Fibroblast of skin of scalp (primary cell): ENCODE data around the gene CCDC107. TPM values are rescaled to one million over a fixed set of nuclear protein-coding genes. Genes with fewer than 3 reads are reported as not detected.
A peak's percentile ranks its signal among the peaks of the same experiment; 100 is the strongest.
"Not testable (repeated sequence)": the region's sequence is repeated elsewhere in the genome, so short reads cannot be mapped to it uniquely, and the experiment has no call there.

ENCODE experiments used
- DNase-seq: peaks from one replicate; pipeline ENCODE4 v3.0.0-alpha.2; 2013
- polyA plus RNA-seq, 2 experiments: library from polyadenylated mRNA; unstranded; fragments of 120-200 nt; gene quantifications; one replicate each; pipeline ENCODE4 v1.2.1, GENCODE V29; 2013; ENCODE audit not compliant: insufficient read length in 2 of 2

The CCDC107 gene, protein sequence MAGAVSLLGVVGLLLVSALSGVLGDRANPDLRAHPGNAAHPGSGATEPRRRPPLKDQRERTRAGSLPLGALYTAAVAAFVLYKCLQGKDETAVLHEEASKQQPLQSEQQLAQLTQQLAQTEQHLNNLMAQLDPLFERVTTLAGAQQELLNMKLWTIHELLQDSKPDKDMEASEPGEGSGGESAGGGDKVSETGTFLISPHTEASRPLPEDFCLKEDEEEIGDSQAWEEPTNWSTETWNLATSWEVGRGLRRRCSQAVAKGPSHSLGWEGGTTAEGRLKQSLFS
- 38.7 TPM for polyA plus RNA-seq (2013, experiment 1 of 2; ENCODE audit: insufficient read length)
- polyA plus RNA-seq (2013, experiment 2 of 2; ENCODE audit: insufficient read length): 32.7 TPM

DNA sequence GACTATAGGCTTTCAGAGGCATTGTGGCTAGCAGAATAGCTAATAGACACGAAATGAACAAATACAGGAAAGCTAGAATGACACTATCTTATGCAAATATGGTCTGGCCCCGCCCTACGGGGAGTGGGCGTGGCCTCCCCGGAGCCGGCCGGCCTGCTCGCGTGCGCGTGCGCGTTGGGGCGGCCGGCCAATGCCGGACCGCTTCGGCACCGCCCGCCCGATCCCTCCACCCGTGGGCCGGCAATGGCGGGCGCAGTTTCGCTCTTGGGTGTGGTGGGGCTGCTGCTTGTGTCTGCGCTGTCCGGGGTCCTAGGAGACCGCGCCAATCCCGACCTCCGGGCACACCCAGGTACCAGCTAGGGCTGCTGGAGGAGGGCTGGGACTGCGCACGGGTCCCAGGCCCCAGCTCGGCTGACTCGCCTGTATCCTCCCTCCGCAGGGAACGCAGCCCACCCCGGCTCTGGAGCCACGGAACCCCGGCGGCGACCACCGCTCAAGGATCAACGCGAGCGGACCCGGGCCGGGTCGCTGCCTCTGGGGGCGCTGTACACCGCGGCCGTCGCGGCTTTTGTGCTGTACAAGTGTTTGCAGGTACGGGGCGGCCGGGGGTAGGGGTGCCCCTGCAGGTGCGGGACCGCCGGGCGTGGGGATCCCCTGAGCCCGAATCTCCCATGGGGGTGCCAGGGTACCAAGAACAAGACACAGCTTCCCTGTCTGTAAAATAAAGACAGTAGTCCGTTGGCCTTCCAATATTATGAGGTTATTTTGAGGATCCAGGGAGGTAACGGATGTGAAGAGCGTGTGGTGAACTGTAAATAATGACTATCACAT is at the start of gene CCDC107:
Gene CCDC107 (plus strand): TSS at position 156 of the 831 bp plus-strand sequence. CDS start 88 bp downstream, at position 244.
- DNase-seq: peak; percentile 88

- no peak for DNase-seq
Observed at GRCh38 chr9:35609001-35609819, 48.9 kb upstream of the CCDC107 start.

DNA sequence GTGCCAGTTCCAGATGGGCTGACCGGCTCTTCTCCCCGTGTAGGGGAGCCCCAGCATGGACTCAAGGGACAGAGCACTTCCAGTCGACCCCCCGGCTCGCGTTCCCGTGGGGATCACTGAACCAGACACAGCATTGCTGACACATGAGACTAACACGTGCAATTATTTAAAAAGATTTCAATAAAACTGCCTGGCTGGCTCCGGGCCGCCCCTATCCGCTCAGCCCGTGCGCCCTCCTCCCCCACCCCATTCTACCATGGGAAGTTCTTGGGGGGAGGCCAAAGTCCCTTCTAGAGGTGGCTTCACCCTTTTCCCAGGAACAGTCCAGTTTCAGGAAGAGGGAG is 48.3 kb upstream of the CCDC107 start:
- no peak for DNase-seq

DNA sequence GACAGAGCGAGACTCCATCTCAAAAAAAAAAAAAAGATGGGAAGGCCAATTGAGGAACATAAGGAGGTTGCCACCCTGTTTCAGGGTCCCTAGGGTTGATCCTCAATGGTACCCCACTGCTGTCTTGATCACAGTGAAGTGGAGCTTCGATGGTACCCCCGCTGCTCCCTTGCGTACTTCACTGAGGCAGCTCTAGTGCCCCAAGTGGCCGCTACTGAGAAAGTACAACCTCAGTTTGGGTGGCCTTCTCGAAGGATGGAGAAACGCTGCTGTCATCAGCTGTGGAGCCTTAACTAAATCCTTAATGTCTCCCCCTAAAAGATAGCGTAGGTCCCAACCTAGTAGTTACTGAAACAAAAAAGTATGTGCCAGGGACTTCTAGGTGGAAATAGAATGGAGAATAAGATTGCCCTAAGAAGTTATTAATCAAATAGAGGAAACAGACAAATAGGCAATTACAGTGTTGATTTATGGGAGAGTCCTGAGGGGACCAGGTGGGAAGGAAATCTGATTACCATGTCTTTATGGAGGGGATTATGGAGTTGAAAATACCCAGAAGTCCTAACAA is 46.8 kb upstream of the CCDC107 start:
- DNase-seq: peak; percentile 39

DNA sequence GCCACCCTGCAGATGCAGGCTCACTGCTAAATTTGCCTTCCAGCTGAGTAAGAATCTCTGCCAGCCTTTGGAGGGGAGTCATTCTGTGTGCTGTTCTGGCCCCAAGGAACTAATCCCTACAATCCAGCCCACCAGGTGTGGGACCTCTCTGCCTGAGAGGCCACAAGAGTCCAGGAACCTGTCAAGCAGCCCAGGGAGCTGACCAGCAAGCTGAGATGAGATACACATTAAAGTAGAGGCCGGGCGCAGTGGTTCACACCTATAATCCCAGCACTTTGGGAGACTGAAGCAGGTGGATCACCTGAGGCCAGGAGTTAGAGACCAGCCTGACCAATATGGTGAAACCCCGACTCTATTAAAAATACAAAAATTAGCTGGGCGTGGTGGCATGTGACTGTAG is 46.0 kb upstream of the CCDC107 start:
- DNase-seq: not testable (repeated sequence)

DNA sequence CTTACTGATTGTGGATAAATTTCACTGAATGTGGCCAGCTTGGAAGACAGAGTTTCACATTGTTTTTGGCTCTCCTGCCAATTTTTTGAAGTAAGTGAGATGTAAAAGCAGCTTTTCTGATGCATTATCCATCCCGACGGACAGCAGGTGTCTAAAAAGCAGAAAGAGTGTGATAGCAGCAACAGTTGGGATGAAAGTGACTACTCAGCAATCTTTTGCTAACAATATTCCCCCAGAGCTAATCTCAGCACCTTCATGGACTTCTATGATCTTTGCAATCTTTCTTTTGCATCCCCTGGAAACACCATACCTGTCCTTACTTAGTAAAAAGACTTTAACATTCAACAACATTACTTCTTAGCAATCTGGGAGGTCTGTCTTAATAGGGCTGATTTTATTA is 45.2 kb upstream of the CCDC107 start:
- DNase-seq: no peak

DNA sequence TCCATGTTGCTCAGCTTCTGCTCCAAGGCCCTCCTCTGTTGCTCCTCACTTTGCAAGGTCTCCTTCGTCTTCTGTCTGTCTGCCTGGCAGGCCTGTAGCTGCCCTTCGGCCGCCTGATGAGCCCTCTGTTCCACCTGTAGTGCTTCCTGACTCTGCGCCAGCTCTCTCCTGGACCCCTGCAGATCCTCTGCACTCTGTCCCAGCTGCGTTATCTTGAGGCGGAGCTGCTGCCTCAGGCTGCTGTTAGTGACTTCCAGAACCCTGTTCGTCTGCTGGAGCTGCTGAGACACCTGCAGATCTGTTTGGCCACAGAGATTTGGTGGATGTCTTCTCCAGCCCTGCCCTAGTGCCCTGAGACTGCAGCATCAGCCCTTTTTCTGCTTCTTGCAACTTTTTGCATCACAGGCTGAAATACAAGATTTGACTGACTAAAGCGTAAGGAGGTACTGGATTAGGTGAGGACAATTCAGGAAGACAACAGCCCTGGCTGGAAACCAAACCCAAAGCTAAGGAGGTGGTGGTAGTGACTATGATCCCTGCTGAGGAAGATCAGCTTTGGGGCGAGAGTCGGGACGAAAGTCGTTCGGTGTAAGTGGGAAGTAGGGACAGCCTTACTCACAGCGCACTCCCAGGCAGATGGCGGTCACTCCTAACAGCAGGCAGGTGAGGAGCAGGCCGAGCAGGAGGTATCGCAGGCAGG is 42.0 kb upstream of the CCDC107 start:
- DNase-seq: no peak

GRCh38 chr9:35616681-35617459 is 41.2 kb upstream of the CCDC107 start:
- DNase-seq: peak; percentile 54

- no peak for DNase-seq
Observed at GRCh38 chr9:35617548-35617947, 40.5 kb upstream of the CCDC107 start.

GRCh38 chr9:35618325-35618727 is 39.8 kb upstream of the CCDC107 start, which contains the start of gene CD72:
Gene CD72 (minus strand): TSS chr9:35618413. CDS start chr9:35618303, 110 bp downstream.
- no peak for DNase-seq

- no peak for DNase-seq
Observed at GRCh38 chr9:35618854-35619799, 39.0 kb upstream of the CCDC107 start.

- DNase-seq: no peak
Observed at GRCh38 chr9:35619800-35620158, 38.3 kb upstream of the CCDC107 start.

DNA sequence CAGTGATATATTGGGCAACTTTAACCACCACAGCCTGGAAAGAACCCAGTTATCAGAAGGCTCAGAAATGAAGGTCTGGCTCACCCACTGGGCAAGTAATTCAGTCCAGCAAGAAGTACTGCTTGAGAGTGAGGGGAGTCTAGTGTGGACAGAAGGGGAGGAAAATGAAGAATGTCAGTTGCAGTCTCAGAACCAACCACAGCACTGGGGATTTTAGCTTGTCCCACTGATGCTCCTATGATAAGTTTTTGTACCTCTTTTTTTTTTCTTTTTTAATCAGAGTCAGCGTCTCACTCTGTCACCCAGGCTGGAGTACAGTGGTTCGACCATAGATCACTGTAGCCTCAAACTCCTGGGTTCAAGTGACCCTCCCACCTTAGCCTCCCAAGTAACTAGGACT is 30.5 kb upstream of the CCDC107 start:
- no peak for DNase-seq

- DNase-seq: no peak
Observed at GRCh38 chr9:35628389-35628991, 29.6 kb upstream of the CCDC107 start.

- DNase-seq: no peak
Observed at GRCh38 chr9:35629597-35629996, 28.5 kb upstream of the CCDC107 start.

DNA sequence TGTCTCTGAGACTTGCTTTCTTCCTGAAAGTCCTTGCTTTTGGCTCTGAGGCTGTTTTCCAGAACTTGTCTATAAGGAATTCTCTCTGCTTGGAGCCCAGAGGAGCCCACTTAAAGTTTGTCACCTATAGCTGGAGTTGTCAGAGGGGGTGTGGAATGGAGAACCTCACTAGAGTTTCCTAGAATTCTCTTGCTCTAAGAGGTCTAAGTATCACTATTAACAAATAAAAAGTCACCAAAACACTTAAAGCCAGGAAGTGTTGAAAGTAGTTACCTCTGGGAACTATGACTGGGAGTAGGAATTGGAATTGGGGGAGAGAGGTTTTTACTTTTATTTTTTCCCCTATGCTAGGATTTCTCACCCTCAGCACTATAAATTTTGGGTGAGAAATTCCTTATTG is 22.4 kb upstream of the CCDC107 start:
- DNase-seq: no peak

GRCh38 chr9:35636135-35636876 is 21.8 kb upstream of the CCDC107 start:
- DNase-seq: no peak

- DNase-seq: not testable (repeated sequence)
Observed at GRCh38 chr9:35636877-35637246, 21.2 kb upstream of the CCDC107 start.
